Measurements from ENCODE around the gene RFC5. TPM values are rescaled to one million over a fixed set of nuclear protein-coding genes. Genes with fewer than 3 reads are reported as not detected.

Gene RFC5
- total and polyA plus RNA-seq, 2 of the 8 experiments (the other 6 are each of a cell fraction or from before 2014, with no cell fraction given): 34.4 to 40.6 TPM

- Histone ChIP-seq H2BK15ac (ENCODE audit: low read length) (no peak overlapping the region), H3K79me2 (ENCODE audit: control insufficient read depth in 1 of 2, insufficient read depth in 2 of 2, low read length in 2 of 2) (peaks cover 0 to 54% of the 10 kb centered on the region in 2 experiments; a peak in 2 of 4 replicates), H4K8ac (ENCODE audit: extremely low read depth, insufficient read depth, low read length) (no peak overlapping the region), H3K56ac (replicated peaks; ENCODE audit: insufficient read length, low read depth, low read length) (no peak overlapping the region), H2AFZ (ENCODE audit: low read length) (no peak overlapping the region), H3K9me3 (ENCODE audit: insufficient read depth in 2 of 2, low read depth in 1 of 2, low read length in 1 of 2) (no peaks in the 10 kb centered on the region), H4K20me1 (replicated peaks in 1 of 2; ENCODE audit: control insufficient read depth in 1 of 2, insufficient read depth in 2 of 2, low read length in 2 of 2) (peaks cover 4 to 5% of the 10 kb centered on the region in 2 experiments), H3K14ac (ENCODE audit: insufficient read length) (no peak overlapping the region), H3K4me2 (ENCODE audit: insufficient read depth in 1 of 2, low read depth in 2 of 2, low read length in 2 of 2) (no peak overlapping the region), H3K36me3 (ENCODE audit: control insufficient read depth in 2 of 4, insufficient read depth in 4 of 4, low read length in 3 of 4) (peaks cover 0 to 17% (median 9%) of the 10 kb centered on the region in 4 experiments; a peak in 4 of 8 replicates), H2BK12ac (ENCODE audit: low read depth, low read length) (0 out of 2 replicates have a peak overlapping the region, but pooled peaks have one; percentile 27), H3K4me3 (ENCODE audit: extremely low read depth in 1 of 4, insufficient read depth in 2 of 4, low read depth in 3 of 4, low read length in 4 of 4) (no peak overlapping the region), H3K18ac (ENCODE audit: extremely low read depth, low read length) (no peak overlapping the region), H2BK120ac (replicated peaks; ENCODE audit: low read depth, low read length) (no peak overlapping the region), H2BK5ac (ENCODE audit: low read depth, low read length) (no peak overlapping the region), H3K4ac (replicated peaks; ENCODE audit: insufficient read length, low read depth, low read length) (no peak overlapping the region), H3K27ac (ENCODE audit: low read depth, low read length) (no peak overlapping the region), H3K23ac (ENCODE audit: insufficient read length) (no peak overlapping the region), H3K9ac (replicated peaks in 1 of 4; ENCODE audit: extremely low read depth in 1 of 4, low read depth in 3 of 4, low read length in 3 of 4) (no peak overlapping the region), H2BK20ac (ENCODE audit: low read length) (no peak overlapping the region), H4K5ac (ENCODE audit: insufficient read length, low read depth, low read length) (no peak overlapping the region), H3K79me1 (ENCODE audit: low read depth, low read length) (peaks cover 12% of the 10 kb centered on the region), H3K4me1 (replicated peaks in 1 of 4; ENCODE audit: control insufficient read depth in 3 of 4, insufficient read depth in 4 of 4, low read length in 3 of 4) (peaks cover 0 to 2% (median 0%) of the 10 kb centered on the region in 4 experiments; a peak in 2 of 7 replicates), H2AK5ac (ENCODE audit: low read depth, low read length) (no peak overlapping the region), H3K23me2 (ENCODE audit: low read depth, low read length) (peaks cover 7% of the 10 kb centered on the region; the same call in 1 of the 2 replicates), H3K27me3 (replicated peaks in 1 of 4; ENCODE audit: control insufficient read depth in 3 of 4, extremely low read depth in 1 of 4, insufficient read depth in 3 of 4, low read length in 3 of 4) (no peaks in the 10 kb centered on the region), H4K91ac (replicated peaks; ENCODE audit: insufficient read length, low read length) (no peak overlapping the region)
- CTCF ChIA-PET (ENCODE audit: partially characterized antibody): interaction anchor here (0.6 to 5.8 kb wide), 15 partner anchors 9 to 1729 kb away, joined by 3 to 49 read pairs (median 4); no protein-coding TSS in a partner anchor
- WGBS, 2 experiments (ENCODE audit: extremely low coverage in 1 of 2, insufficient coverage in 1 of 2, insufficient read length in 1 of 2, insufficient replicate concordance in 2 of 2, low coverage in 1 of 2, low lambda C conversion rate in 2 of 2, missing lambda C conversion rate in 1 of 2): 89% methylated on average over 13 of the region's 13 CpGs; no CpG with 5 or more reads in 1 of the 2 experiments
- POLR2A ChIA-PET (ENCODE audit: partially characterized antibody): interaction anchor here (0.6 to 6.5 kb wide), 7 partner anchors 11 to 56 kb away, joined by 3 to 30 read pairs (median 3); no protein-coding TSS in a partner anchor
- no peak for FAIRE-seq
- no peak for DNase-seq (ENCODE audit: low read depth in 1 of 2, low spot score in 2 of 2)
- TF ChIP-seq HDAC2 (IDR thresholded peaks at IDR 0.05; ENCODE audit: borderline replicate concordance in 1 of 2, low read depth in 2 of 2, low read length in 2 of 2) (no peak), NANOG (IDR thresholded peaks at IDR 0.05; ENCODE audit: insufficient read depth, low read depth, low read length, poor library complexity, severe bottlenecking) (no peak), EP300 (IDR thresholded peaks at IDR 0.05; ENCODE audit: borderline replicate concordance in 1 of 2, low read depth in 2 of 2, low read length in 2 of 2) (no peak), JUN (IDR thresholded peaks at IDR 0.05; ENCODE audit: low read depth, low read length) (no peak), CBX5 (IDR thresholded peaks at IDR 0.05; ENCODE audit: low read depth, low read length) (no peak)
Observed at GRCh38 chr12:118055865-118056773, 39.6 kb downstream of the RFC5 start.
